CD4-positive, alpha-beta T cell treated with Interleukin-6 at 100 ng/mL for 8 hours (primary cell): Measurements from ENCODE around the gene TBXT.
"Not testable (repeated sequence)": the region's sequence is repeated elsewhere in the genome, so short reads cannot be mapped to it uniquely, and the experiment has no call there.

ENCODE experiments used
- DNase-seq: peaks from one replicate; pipeline ENCODE4 v3.0.0-alpha.2; 2020; ENCODE audit warnings: mixed read lengths, low spot score

TBXT gene, protein sequence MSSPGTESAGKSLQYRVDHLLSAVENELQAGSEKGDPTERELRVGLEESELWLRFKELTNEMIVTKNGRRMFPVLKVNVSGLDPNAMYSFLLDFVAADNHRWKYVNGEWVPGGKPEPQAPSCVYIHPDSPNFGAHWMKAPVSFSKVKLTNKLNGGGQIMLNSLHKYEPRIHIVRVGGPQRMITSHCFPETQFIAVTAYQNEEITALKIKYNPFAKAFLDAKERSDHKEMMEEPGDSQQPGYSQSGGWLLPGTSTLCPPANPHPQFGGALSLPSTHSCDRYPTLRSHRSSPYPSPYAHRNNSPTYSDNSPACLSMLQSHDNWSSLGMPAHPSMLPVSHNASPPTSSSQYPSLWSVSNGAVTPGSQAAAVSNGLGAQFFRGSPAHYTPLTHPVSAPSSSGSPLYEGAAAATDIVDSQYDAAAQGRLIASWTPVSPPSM

DNA sequence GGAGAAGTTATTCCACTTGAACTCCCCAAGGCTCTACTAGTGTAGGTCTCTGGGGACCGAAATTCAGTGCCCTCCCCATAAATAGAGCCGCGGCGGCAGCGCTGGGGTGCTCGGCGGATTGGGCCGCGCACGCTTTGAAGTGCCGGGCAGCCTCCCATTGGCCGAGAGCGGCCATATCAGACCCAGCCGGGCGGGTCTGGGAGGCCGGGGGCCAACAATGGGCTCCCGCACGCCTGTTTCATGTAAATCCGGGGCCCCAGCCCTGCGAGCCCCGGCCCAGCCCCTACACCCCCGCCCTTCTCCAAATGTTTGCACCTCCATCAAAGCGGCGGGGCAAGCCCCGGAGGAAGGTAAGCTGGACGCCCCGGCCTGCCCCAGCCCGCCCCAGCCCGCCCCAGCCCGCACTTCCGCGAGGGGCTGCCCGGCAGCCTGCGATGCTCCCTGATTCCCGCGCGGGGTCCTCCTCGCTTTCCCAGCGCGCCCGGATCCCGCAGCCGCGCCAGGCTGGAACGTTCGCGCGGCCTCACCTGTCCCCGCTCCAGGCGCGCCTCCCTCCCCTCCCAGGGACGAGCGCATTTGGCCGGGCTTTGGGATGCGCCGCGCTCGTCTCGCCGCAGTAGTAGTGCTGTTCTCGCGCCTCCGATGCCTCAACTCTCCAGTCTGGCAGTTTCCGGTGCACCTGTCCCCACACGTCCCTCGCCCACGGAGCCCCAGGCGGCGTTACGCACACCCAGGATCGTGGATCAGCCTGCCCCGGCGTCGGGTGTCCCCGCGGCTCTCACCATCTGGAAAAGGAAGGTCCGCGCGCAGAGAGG, at the start of gene TBXT:
TBXT (minus strand) TSS at position 51 of the 815 bp plus-strand sequence. CDS start 260 bp downstream, outside the sequence.
- no peak for DNase-seq

DNA sequence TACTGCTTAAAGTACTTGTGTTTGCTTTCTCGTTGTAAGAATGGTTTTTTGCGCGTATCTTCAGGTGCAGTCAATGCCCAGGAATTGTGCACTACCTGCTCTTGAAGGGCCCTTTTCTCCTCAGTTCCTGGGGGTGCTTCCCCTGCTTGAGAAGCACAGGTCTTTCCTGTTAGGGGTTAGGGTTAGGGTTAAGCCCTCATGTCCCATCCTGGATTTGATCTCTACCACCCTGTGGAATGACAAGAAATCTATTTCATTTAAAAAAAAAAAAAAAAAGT, 39.6 kb upstream of the TBXT start:
- DNase-seq, result no peak

DNA sequence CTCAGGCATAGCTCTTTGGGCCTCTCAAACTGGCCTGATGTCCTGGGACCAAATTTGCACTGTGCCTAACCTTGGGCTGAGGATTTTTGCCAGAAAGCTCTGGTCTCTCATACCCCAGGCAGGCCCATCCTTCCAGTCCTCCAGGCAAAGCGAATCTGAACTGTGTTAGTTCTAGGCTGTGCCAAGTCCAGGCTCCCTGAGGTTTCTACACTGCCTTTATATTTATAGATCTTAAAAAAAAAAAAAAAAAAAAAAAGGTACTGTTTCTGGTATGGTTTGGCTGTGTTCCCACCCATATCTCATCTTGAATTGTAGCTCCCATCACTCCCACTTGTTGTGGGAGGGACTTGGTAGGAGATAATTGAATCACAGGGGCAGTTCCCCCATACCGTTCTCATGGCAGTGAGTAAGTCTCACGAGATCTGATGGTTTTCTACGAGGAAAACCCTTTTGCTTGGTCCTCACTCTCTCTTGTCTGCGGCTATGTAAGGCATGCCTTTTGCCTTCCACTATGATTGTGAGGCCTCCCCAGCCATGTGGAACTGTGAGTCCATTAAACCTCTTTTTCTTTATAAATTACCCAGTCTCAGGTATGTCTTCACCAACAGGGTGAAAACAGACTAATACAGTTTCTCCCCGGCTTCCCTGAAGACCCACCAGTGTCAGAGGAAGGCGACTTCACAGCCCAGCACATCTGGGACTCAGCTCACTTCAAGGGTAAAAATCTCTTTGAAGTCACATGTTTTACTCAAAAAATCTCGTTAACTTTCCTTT, 39.0 kb upstream of the TBXT start:
- no peak for DNase-seq

DNA sequence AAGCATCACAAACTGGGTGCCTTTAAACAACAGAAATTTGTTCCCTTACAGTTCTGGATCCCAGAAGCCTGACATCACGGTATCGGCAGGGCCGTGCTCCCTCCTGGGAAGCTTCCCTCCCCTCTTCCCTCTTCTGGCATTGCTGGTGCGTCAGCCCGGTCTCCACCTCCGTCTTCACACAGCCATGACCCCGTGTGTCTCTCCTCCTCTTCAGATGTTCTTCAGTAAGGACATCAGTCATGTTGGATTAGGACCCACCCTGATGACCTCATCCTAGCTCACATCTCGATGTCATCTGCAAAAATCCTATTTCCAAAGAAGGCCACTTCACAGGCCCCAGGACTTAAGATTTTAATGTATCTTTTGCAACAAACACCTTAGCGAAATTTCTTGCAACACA, 38.4 kb upstream of the TBXT start:
- DNase-seq, result no peak

DNA sequence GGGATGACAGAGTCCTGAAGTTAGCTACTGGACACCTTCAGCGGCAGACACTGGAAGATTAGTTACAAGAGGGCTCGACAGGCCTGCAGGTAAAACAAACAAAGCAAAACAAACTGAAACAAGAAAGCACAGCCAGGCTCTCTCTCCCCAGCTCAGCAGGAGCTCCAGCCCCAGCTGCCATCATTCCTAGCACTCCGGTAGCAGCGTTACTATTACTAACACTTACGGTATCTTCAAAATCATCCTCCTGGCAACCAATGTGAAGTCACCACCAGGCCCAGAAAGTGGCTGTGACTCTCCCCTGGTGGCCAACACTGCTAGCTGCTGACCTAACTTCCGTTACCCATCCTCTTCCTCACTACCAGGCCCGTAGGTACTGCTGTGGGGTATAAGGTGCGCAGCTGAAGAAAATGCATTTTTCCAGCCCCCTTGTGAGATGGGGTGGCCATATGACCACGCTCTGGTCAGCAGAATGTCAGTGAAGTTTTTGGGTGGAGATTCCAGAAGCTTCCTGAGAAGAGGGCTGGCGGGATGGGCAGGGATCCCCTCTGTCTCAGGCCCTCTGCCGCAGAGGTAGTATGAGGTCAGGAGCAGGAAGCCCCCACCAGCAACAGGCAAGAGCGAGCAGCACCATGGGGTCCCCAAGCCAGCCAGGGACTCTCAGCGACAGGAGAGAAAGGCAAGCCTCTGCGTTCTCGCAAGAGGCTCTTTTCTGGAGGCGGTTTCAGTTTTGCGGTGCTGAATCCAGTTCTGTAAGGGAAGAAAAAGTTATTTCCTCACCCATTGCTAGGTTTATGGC, 37.4 kb upstream of the TBXT start:
- DNase-seq, result no peak

DNA sequence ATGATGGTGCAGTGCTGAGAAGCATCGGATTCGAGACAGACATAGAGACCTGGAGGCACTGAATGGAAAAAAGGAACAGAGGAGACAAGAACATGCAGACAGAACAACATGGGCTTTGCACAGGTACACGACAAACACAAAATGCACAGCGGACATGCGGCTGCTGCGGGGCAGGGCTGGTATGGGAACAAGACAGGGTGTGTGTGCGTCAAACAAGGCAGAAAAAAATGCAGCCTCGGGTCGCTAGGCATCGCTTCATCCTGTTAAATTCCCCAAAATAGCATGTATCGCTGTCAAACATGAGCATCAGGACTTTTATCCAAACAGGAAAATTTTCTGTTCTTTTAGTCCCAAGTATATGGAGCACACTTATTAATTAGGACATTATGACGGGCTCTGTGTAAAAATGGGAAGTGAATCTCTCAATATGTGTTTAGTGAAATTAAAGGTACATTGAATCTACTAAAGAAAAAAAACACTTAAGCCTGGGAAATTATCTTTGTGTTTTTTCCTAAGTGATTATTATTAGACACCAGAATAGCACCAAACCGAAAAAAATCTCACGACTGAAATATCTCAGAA, 36.1 kb upstream of the TBXT start:
- no peak for DNase-seq

DNA sequence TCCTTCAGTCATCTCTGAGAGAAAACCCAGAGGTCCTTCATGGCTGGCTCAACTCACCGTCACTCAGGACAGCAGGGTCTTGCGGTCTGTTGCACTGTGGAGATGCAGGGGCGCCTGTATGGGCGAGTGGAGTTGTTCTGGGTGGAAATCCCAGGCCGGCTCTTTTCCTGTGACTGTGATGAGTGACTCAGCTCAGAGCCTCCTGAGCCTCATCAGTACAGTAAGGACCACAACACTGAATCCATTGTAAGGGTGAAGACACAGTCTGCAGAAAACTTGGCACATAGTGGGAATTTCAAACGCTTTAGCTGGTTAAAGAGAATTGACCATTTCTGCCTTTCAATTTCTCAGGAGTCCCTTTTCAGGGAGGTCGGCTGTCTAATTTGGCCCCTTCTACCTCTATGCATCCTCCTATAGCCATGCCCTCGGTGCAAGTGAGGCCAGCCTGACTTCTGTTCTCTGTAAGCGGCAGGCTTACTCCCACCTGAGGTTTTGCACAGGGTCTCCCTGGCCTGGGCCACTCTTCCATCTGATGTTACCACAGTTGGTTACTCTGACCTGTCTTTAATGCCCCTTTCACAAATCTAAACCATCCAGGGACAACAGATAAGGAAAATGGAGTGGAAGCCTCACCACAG, 35.5 kb upstream of the TBXT start:
- DNase-seq, result no peak

DNA sequence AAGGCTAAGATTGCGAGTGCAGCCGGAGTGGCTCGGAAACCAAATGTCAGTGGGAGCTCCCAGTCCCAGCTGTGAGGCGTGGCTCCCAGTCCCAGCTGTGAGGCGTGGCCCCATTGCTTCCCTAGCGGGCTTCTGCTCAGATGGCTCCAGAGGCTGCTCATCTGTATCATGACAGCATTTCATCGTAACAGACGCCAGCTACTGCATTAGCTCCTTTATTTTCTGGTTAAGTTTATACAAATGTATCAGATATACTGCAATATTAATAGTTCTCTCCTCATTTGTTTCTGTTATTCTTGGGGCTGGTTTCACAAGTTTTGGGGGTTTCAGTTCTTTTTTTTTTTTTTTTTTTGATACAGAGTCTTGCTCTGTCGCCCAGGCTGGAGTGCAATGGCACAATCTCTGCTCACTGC, 34.7 kb upstream of the TBXT start:
- no peak for DNase-seq

DNA sequence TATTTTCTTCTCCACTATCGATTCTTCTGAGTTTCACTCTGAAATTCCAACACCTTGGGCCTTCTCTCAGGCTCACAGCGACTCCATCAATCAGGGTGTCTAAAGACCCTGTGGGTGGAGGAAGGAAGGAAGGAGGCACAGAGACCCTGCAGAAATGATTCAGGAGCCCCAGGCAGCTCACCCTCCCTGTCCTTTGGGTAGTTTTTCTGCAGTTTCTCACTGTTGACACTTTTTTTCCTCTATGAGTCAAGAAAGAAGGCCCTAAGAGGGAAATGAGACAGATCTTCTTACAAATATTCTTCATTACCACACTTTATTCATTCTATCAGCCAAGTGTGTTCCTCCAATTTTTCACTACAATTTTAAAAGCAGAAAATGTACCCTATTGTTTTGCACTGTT, 34.2 kb upstream of the TBXT start:
- no peak for DNase-seq

DNA sequence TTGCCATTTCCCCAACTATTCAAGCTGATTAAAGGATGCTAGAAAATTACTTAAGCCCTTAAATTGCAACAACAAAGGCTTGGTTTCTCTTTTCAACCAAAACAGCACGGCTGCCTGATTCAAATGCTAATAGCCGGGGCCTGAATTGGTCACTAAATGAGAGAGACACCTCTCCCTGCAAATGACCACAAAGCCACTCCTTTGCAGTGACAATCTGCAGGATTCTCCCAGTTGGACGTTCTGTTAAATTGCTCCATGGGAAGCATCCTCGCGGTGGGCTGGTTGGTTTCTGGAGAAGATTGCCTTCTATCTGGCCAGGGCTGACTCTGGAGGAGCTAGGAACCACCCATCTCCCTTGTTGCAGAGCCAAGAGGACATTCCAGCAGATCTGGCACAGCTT, 29.7 kb upstream of the TBXT start:
- DNase-seq, result no peak

DNA sequence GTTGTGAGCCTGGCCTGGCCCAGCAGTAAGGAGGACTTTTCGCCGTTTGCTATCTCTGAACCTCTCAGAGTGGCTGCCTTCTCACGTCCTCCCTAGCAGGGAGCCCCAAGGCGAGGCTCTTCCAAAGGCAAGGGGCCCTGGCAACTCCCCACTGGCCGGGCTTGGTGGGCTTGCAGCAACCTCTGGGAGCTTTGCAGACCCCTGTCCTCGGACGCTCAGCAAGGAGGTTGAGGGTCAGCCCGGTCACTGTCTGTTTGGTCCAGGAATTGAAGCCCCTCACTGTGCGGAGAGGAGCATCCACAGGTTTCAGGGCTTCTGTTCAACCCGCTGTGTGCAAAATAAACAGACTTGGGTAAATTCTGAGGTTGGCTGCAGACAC, 28.2 kb upstream of the TBXT start:
- no peak for DNase-seq

DNA sequence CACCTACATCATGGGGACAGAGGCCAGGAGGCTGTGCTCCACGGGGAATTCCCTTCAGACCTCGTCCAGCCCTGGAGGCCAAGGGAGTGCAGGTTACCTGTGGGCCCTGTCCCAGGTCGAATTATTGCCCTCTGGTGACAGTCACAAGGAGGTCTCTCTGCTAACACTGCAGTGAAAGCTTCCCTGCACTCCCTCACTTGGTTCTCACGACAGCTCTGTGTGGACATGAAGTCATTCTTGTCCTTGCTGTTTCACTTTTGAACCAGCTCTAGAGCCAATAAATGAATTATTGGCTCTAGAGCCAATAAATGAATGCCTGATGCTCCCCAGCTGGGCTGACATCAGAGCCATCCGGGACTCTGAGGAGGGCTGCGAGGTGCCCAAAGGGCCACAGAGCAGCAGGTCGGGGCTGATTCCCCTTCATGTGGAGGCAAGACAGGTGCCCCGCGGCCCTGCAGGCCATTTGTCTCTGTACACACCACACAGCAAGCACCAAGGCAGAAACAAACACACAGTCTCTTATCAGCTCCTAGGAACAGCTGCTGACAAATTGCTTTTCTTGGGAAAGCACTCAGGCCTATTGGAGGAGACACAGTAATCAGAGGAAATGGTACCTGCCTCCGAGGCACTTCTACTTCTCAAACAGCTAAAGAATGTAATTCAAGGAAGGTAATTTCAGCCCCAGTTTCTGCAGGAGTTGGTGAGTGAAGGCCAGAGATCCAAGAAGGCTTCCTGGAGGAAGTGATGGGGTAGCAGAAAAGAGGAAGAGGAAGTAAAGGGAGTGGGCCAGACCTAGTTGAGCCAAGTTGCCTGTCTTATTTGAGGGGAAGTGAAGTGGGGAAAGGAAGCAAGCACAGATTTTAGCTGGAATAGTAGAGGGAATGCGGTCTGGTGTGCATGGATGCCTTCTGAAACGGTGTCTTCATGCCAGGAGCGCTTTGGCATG, 27.5 kb upstream of the TBXT start:
- no peak for DNase-seq

DNA sequence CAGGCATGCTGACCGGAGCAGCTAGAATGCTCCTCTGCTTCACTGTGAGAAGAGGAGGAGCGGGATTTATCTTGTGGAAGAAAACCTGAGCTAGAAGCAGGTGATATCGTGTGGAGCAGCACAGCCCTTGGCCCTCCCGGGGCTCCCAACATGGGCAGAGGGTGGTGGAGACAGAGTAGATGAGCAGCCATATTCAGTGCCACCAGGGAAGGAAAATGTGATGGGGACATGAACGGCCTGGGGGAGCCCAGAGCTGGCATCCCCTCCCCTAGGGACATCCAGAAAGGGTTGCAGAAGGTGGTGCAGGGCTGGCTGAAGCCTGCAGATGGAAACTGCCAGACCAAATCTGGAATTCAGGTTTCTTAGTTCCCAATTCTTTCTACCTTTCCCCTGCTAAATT, 24.9 kb upstream of the TBXT start:
- DNase-seq, result no peak

DNA sequence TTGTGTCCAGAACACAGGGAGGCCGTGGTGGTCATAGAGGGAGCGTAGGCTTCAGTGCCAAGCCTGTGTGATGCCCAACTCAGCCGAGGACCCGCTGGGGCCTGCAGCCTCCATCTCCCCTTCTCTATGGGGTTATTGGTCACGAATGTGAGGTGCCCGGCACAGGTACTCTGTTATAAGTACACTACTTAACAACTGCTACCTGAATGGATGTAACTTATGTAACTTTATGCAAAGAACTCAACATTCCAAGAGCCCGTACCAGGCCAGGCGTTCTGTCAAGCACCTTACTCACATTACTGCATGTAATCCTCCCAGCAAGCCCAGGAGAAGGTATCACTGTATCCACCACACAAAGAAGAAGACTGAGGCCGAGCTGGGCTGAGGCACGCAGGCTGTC, 24.5 kb upstream of the TBXT start:
- no peak for DNase-seq

DNA sequence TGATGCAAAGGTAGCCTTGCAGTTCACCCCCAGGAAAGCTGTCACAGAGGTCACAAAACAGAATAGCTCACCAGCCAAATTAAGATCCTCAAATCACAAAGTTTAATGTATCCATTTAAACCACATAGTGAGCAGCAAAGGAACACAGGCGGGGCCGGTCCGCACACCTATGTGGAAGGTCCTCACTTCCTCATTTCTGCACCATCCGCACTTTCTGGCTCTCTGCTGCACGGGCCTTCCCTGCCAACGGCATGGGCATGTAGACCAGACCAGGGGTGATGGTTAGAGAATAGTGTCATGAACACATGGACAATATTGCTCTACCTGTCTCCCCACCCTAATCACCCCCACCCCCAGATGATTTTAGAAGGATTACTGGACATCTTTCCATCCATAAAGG, 12.1 kb upstream of the TBXT start:
- DNase-seq, result no peak

DNA sequence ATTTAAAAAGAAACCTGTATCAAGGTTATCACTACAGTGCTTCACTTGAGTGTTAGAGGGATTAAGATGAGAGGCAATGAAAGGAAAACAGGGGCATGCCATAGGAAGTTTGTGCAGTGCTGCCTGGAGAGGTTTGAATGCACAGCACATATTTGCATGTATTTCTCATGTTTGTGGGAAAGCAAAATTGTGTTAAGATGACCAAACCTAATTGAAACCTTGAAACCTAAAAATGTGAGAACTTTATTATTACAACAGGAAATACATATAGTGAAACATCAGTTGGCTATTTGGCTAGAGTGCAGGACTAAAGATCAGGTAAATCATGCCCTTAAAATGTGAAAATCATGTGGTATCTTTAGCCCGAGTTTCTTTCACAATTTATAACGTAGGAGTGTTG, 8.5 kb upstream of the TBXT start:
- DNase-seq, result no peak

DNA sequence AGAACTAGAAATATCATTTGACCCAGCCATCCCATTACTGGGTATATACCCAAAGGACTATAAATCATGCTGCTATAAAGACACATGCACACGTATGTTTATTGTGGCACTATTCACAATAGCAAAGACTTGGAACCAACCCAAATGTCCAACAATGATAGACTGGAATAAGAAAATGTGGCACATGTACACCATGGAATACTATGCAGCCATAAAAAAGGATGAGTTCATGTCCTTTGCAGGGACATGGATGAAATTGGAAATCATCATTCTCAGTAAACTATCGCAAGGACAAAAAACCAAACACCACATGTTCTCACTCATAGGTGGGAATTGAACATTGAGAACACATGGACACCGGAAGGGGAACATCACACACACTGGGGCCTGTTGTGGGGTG, 7.4 kb upstream of the TBXT start:
- DNase-seq, result not testable (repeated sequence)

DNA sequence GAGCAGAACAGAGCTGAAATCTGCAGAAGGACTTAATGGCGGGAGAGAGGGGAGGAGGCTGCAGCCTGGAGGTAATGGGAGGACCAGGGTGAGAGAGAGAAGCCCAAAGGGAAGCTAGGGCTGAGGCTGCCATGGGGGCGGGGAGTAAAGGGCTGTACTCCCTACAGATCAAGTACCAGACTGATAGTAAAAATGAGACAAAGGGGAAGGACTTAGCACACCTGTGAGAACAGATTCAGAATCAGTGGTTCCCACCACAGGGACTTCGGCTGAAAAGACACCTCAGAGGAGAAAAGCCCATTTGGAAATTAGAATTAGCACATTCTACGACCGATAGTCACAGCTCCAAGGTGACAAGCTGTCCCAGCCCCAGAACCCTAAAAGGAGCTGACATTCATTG, 6.4 kb upstream of the TBXT start:
- no peak for DNase-seq

DNA sequence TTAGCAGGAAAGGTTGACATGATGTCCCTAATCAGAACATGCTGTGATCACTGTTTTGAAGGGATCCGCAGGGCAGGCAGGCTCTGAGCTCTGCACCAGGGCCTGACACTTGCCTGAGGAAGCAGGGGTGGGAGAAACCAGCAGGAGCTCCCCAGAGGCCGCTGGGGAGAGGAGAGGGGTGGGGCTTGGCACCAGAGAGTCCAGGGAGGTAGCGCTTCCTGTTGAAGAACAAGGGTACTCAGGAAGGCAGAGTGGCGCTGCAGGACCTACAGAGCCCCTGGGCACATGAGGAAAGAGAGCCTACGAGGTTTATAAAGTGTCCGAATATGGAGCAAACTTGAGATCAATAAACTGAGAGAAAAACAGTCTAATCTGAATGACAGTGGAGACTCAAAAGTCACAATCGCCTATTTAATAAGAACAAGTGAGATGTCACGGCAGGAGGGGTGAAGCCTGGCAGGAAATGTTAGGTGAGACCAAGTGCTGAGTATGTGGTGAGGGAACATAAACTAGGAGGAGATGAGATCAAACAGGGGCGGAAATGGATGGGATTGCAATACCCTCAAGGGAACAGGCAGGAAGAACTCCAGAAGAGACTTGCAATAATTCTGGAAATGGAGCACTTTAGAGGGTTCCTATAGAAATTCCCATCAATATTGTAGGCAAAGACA, 5.8 kb upstream of the TBXT start:
- no peak for DNase-seq
